ENCODE data around the gene AGPAT2. TPM values are rescaled to one million over a fixed set of nuclear protein-coding genes. Genes with fewer than 3 reads are reported as not detected.
A peak's percentile ranks its signal among the peaks of the same experiment; 100 is the strongest.

Gene AGPAT2
- polyA plus RNA-seq, 1 of the 3 experiments (the other 2 are of a cell fraction): 46.8 TPM

GRCh38 chr9:136648751-136649150 lies 38.5 kb downstream of the AGPAT2 start:
- H2AFZ ChIP-seq (ENCODE audit: low read depth): no peak overlapping the region

More at GRCh38 chr9:136648751-136649150, 38.5 kb downstream of the AGPAT2 start:
- no peaks in the 10 kb centered on the region for H3K79me2 ChIP-seq (ENCODE audit: insufficient read depth)
- no peaks in the 10 kb centered on the region for H3F3A ChIP-seq (replicated peaks; ENCODE audit: insufficient read depth)
- H3K36me3 ChIP-seq (replicated peaks in 1 of 2; ENCODE audit: control insufficient read depth in 1 of 2, insufficient read depth in 2 of 2, low read length in 1 of 2): no peaks in the 10 kb centered on the region
- no peaks in the 10 kb centered on the region for H3K27me3 ChIP-seq (ENCODE audit: insufficient read depth)
- H3K4me1 ChIP-seq (ENCODE audit: control insufficient read depth in 1 of 2, insufficient read depth in 2 of 2, low read depth in 1 of 2, low read length in 1 of 2): peaks cover 0 to 33% of the 10 kb centered on the region in 2 experiments; a peak in 1 of 4 replicates
- H3K4me2 ChIP-seq: no peak overlapping the region
- ChIA-PET POLR2A (interaction anchor here (1.4 kb wide), 1 partner anchor 80 kb away, joined by 4 read pairs; no protein-coding TSS in a partner anchor), CTCF (interaction anchor here (2.0 to 4.4 kb wide), 2 partner anchors 23 to 164 kb away, joined by 7 to 35 read pairs; no protein-coding TSS in a partner anchor)
- WGBS (ENCODE audit: low lambda C conversion rate): 51% methylated on average over 16 of the region's 16 CpGs
- no peak for TF ChIP-seq FOXJ3 (CRISPR knock-in tag; IDR thresholded peaks at IDR 0.05)
- no peak for TF ChIP-seq USF1 (IDR thresholded peaks at IDR 0.05; ENCODE audit: borderline replicate concordance, low read depth)
- no peak for TF ChIP-seq FOXM1 (IDR thresholded peaks at IDR 0.05; ENCODE audit: low read depth)
- TF ChIP-seq RCOR1 (IDR thresholded peaks at IDR 0.05; ENCODE audit: low read length): peak; percentile 46; the same call in 1 of the 2 replicates
- no peak for TF ChIP-seq REST (IDR thresholded peaks at IDR 0.05; ENCODE audit: low read depth, low read length)
- peak; percentile 64; the same call in 1 of the 2 replicates for TF ChIP-seq MXI1 (IDR thresholded peaks at IDR 0.05; ENCODE audit: low read depth, low read length)
- TF ChIP-seq USF2 (IDR thresholded peaks at IDR 0.05; ENCODE audit: borderline replicate concordance, low read depth, low read length): no peak
- H3K9me3 ChIP-seq: no peaks in the 10 kb centered on the region
- peak overlapping the region in 1 of 2 experiments; percentile 29; a peak in 2 of 4 replicates for H3K27ac ChIP-seq (ENCODE audit: low read depth in 2 of 2, low read length in 1 of 2)
- no peaks in the 10 kb centered on the region for H3K9me2 ChIP-seq
- no peak overlapping the region for H3K9ac ChIP-seq
- no peaks in the 10 kb centered on the region for H4K20me1 ChIP-seq (ENCODE audit: insufficient read depth)
- H3K4me3 ChIP-seq (ENCODE audit: low read depth in 2 of 2, low read length in 1 of 2): no peak overlapping the region
- peak; percentile 79 for DNase-seq
